B cell (primary cell): ENCODE measurements around the gene NDRG2. TPM values are rescaled to one million over a fixed set of nuclear protein-coding genes. Genes with fewer than 3 reads are reported as not detected.
"Not testable (repeated sequence)": the region's sequence is repeated elsewhere in the genome, so short reads cannot be mapped to it uniquely, and the experiment has no call there.

Experiments
- ATAC-seq: fragments of 200-7000 bp; cut with Tn5 transposase; one replicate; pipeline ENCODE4 v1.10.0; 2021; ENCODE audit warnings: low read depth, mild to moderate bottlenecking, moderate number of reproducible peaks, moderate library complexity
- CTCF ChIA-PET: fragments of 350-600 bp; sonication (Branson Sonifier 250); formaldehyde crosslinking; loops from one replicate; lab custom pipeline; 2021; ENCODE audit warnings: antibody characterized with exemption, inconsistent platforms; lab: Charles Lee
- POLR2A ChIA-PET: fragments of 350-600 bp; sonication (Branson Sonifier 250); formaldehyde crosslinking; loops from one replicate; lab custom pipeline; 2021; ENCODE audit warnings: antibody characterized with exemption; lab: Charles Lee
- DNase-seq: peaks from one replicate; pipeline ENCODE4 v3.0.0; 2013
- H2AFZ ChIP-seq: 2 replicates; pipeline ENCODE4 v1.6.1; 2012; ENCODE audit warnings: mild to moderate bottlenecking, low read depth, low read length; ENCODE audit not compliant: insufficient read depth, poor library complexity, severe bottlenecking
- H3K27ac ChIP-seq, 2 donors: 1 replicate in 1 of 2; 2 replicates in 1 of 2; pipeline ENCODE4 v1.5.1; 2012 to 2013; ENCODE audit warnings: low read length in 2 of 2, mild to moderate bottlenecking in 2 of 2, moderate library complexity in 1 of 2
- H3K27me3 ChIP-seq, 4 experiments: fragments of 200-600 bp in 1 of 4; sonication (generic) in 1 of 4; replicated peaks in 1 of 4; 1 replicate in 2 of 4; 2 replicates in 2 of 4; pipeline versions ENCODE4 v1.6.1 to v1.7.0; 2013 to 2016; ENCODE audit warnings: low read length in 3 of 4, mild to moderate bottlenecking in 2 of 4, mixed read lengths in 1 of 4, moderate library complexity in 1 of 4; ENCODE audit not compliant: insufficient read depth in 4 of 4, control insufficient read depth in 3 of 4; ENCODE audit errors: control extremely low read depth in 1 of 4
- H3K36me3 ChIP-seq, 2 experiments: replicated peaks in 1 of 2; 1 replicate in 1 of 2; 2 replicates in 1 of 2; pipeline versions ENCODE4 v1.6.1 to v1.7.1; 2013; ENCODE audit warnings: low read length in 1 of 2; ENCODE audit not compliant: insufficient read depth in 2 of 2, control insufficient read depth in 1 of 2; ENCODE audit errors: control extremely low read depth in 1 of 2, extremely low read depth in 1 of 2
- H3K4me1 ChIP-seq, 2 donors: fragments of 200-600 bp in 1 of 2; sonication (generic) in 1 of 2; 1 replicate in 1 of 2; 2 replicates in 1 of 2; pipeline versions ENCODE4 v1.5.1 to v1.6.1; 2013 to 2017; ENCODE audit warnings: low read length in 2 of 2; ENCODE audit not compliant: control insufficient read depth in 2 of 2, insufficient read depth in 2 of 2
- H3K4me2 ChIP-seq: replicated peaks from 2 replicates; pipeline ENCODE3; 2012; ENCODE audit warnings: mild to moderate bottlenecking, low read depth, low read length; ENCODE audit not compliant: poor library complexity, severe bottlenecking
- H3K4me3 ChIP-seq, 5 experiments: fragments of 200-600 bp in 1 of 5; sonication (generic) in 1 of 5; 1 replicate in 3 of 5; 2 replicates in 2 of 5; pipeline versions ENCODE4 v1.5.1 to v1.7.0; 2011 to 2016; ENCODE audit warnings: low read length in 4 of 5, mild to moderate bottlenecking in 4 of 5, low read depth in 2 of 5, control low read depth in 1 of 5, moderate library complexity in 1 of 5; ENCODE audit not compliant: insufficient read depth in 1 of 5; ENCODE audit errors: control extremely low read depth in 1 of 5, extremely low read depth in 1 of 5
- H3K79me2 ChIP-seq: fragments of 200-600 bp; sonication (generic); one replicate; pipeline ENCODE4 v1.6.0; 2016; ENCODE audit warnings: low read length; ENCODE audit not compliant: control insufficient read depth, insufficient read depth
- H3K9ac ChIP-seq: fragments of 200-600 bp; sonication (generic); 2 replicates; pipeline ENCODE4 v1.6.1; 2017; ENCODE audit warnings: mild to moderate bottlenecking, low read length, moderate library complexity
- H3K9me3 ChIP-seq, 3 donors: one replicate each; pipeline versions ENCODE4 v1.6.1 to v1.7.1; 2013; ENCODE audit warnings: low read length in 2 of 3; ENCODE audit not compliant: control insufficient read depth in 2 of 3, insufficient read depth in 1 of 3; ENCODE audit errors: control extremely low read depth in 1 of 3
- H4K20me1 ChIP-seq: 2 replicates; pipeline ENCODE4 v1.6.0; 2012; ENCODE audit warnings: mild to moderate bottlenecking, low read length; ENCODE audit not compliant: insufficient read depth, control insufficient read depth, poor library complexity, severe bottlenecking
- H3K27ac Mint-ChIP-seq: one replicate; pipeline ENCODE4 v1.8.0; 2021; ENCODE audit warnings: mixed read lengths
- H3K27me3 Mint-ChIP-seq: one replicate; pipeline ENCODE4 v1.8.0; 2021; ENCODE audit warnings: mixed read lengths
- H3K4me1 Mint-ChIP-seq: one replicate; pipeline ENCODE4 v1.8.0; 2021; ENCODE audit warnings: mixed read lengths
- H3K4me3 Mint-ChIP-seq: one replicate; pipeline ENCODE4 v1.8.0; 2021; ENCODE audit warnings: mixed read lengths
- H3K9me3 Mint-ChIP-seq: one replicate; pipeline ENCODE4 v1.8.0; 2022; ENCODE audit warnings: mixed read lengths; ENCODE audit not compliant: insufficient read depth
- EZH2 ChIP-seq: IDR thresholded peaks from 2 replicates; pipeline ENCODE4 v1.6.1; 2012; ENCODE audit warnings: borderline replicate concordance, low read depth, mild to moderate bottlenecking, moderate library complexity, low read length; ENCODE audit not compliant: insufficient read depth, poor library complexity, severe bottlenecking
- WGBS: methylation state at CpG from one replicate; pipeline ENCODE4 v1.1.5; 2013; ENCODE audit warnings: missing lambda C conversion rate; ENCODE audit not compliant: insufficient coverage; 5-methylcytosine and 5-hydroxymethylcytosine counted together
- intact Hi-C: fragments of 100-400 bp; cut with micrococcal nuclease; formaldehyde crosslinking; loops from one replicate; pipeline ENCODE4 v1.10.0; 2022
- polyA plus RNA-seq: library from polyadenylated mRNA; depleted of rRNA; stranded (reverse); fragments of >200 nt; gene quantifications from 2 replicates; pipeline ENCODE4 v1.2.3, GENCODE V29; 2012
- total RNA-seq, 2 donors: library from RNA; stranded (reverse); fragments of 120-200 nt in 1 of 2; gene quantifications; 1 replicate in 1 of 2; 2 replicates in 1 of 2; pipeline versions ENCODE4 v1.2.3 to v1.2.4, GENCODE V29; 2013 to 2022
- TF ChIP-seq, protein P1 (sequence below): fragments of 200-600 bp; IDR thresholded peaks from one replicate; pipeline ENCODE4 v1.8.0; 2022; ENCODE audit warnings: antibody characterized with exemption, mild to moderate bottlenecking

NDRG2 gene
- total and polyA plus RNA-seq, 2 donors (not counting 1 experiment from before 2014, with no cell fraction given): 9.5 to 11.8 TPM

DNA sequence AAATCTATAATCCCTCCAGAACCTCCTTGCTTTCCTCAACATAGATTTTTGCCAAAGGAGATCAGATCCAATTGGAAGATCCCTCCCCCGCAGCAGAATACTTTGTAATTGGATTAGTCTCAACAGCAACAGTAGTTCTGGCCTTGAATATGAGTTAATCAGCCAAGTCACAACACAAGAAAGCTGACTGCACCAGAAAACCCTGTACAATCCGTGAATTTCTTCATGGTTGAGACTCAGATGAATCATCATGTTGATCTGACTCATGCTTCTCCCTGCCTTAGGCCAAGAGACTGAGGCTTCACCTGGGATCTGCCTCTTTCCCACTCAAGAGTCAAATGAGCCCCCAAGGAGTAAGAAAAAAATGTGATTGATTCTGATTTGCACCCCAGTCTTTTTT, 38.0 kb downstream of the NDRG2 start:
- no peak overlapping the region for H3K4me3 Mint-ChIP-seq
- no peak for ATAC-seq
- ChIA-PET POLR2A (no interaction called here), CTCF (no interaction called here)
- H3K9ac ChIP-seq: no peak overlapping the region
- peaks cover 0 to under 1% (median 0%) of the 10 kb centered on the region in 4 experiments for H3K27me3 ChIP-seq
- intact Hi-C loops: no loop called here
- H3K79me2 ChIP-seq: peaks cover 5% of the 10 kb centered on the region
- no peaks in the 10 kb centered on the region for H3K9me3 ChIP-seq
- no peak for DNase-seq
- H3K27ac Mint-ChIP-seq: no peak overlapping the region
- peaks cover 13 to 20% of the 10 kb centered on the region in 2 donors for H3K4me1 ChIP-seq
- TF ChIP-seq, protein P1, sequence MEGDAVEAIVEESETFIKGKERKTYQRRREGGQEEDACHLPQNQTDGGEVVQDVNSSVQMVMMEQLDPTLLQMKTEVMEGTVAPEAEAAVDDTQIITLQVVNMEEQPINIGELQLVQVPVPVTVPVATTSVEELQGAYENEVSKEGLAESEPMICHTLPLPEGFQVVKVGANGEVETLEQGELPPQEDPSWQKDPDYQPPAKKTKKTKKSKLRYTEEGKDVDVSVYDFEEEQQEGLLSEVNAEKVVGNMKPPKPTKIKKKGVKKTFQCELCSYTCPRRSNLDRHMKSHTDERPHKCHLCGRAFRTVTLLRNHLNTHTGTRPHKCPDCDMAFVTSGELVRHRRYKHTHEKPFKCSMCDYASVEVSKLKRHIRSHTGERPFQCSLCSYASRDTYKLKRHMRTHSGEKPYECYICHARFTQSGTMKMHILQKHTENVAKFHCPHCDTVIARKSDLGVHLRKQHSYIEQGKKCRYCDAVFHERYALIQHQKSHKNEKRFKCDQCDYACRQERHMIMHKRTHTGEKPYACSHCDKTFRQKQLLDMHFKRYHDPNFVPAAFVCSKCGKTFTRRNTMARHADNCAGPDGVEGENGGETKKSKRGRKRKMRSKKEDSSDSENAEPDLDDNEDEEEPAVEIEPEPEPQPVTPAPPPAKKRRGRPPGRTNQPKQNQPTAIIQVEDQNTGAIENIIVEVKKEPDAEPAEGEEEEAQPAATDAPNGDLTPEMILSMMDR: no peak
- no peak for TF ChIP-seq EZH2
- no peak overlapping the region for H3K27ac ChIP-seq
- H3K4me2 ChIP-seq: no peak overlapping the region
- peaks cover 19% of the 10 kb centered on the region for H3K4me1 Mint-ChIP-seq
- WGBS: no CpG with 5 or more reads among the region's 2 CpGs
- H3K27me3 Mint-ChIP-seq: peaks cover 5% of the 10 kb centered on the region
- no peak overlapping the region for H3K4me3 ChIP-seq
- H2AFZ ChIP-seq: no peak overlapping the region
- peaks cover 0 to 2% of the 10 kb centered on the region in 2 experiments for H3K36me3 ChIP-seq
- H4K20me1 ChIP-seq: peaks cover 7% of the 10 kb centered on the region
- no peaks in the 10 kb centered on the region for H3K9me3 Mint-ChIP-seq

DNA sequence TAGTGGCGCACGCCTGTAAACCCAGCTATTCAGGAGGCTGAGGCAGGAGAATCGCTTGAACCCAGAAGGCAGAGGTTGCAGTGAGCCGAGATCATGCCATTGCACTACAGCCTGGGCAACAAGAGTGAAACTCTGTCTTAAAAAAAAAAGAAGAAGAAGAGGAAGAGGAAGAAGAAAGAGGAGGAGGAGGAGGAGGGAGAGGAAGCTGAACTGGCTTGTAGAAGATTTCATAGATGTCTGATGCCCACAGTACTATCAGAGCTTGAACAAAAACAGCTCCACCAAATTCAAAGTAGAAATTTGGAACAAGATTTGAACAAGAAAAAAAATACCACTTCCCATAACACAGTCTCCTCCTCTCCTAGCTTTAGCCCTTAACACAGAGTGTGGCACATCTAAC, 39.2 kb downstream of the NDRG2 start:
- H3K27me3 Mint-ChIP-seq, H3K27me3 ChIP-seq, H3K9ac ChIP-seq, H3K4me2 ChIP-seq, H3K27ac Mint-ChIP-seq, H3K4me3 ChIP-seq, H2AFZ ChIP-seq, H4K20me1 ChIP-seq, H3K36me3 ChIP-seq, H3K9me3 ChIP-seq, H3K9me3 Mint-ChIP-seq, H3K79me2 ChIP-seq, ATAC-seq, intact Hi-C loops, H3K27ac ChIP-seq, DNase-seq, H3K4me3 Mint-ChIP-seq: not testable (repeated sequence)
- peaks cover 5 to 12% of the 10 kb centered on the region in 2 donors for H3K4me1 ChIP-seq
- ChIA-PET POLR2A (interaction anchor here (0.5 to 0.7 kb wide), 2 partner anchors 12 to 115 kb away, joined by 3 to 4 read pairs; no protein-coding TSS in a partner anchor), CTCF (interaction anchor here (0.9 to 6.2 kb wide), 2 partner anchors 14 to 29 kb away, joined by 3 to 51 read pairs; no protein-coding TSS in a partner anchor)
- peaks cover 14% of the 10 kb centered on the region for H3K4me1 Mint-ChIP-seq
- WGBS: 89% methylated on average over 4 of the region's 4 CpGs
